Urothelium cell line (cell line): ENCODE results near the gene RBM24.

Experiments used
- DNase-seq: peaks from one replicate; pipeline ENCODE4 v3.0.0; 2011; ENCODE audit warnings: low spot score, mixed read lengths
- FAIRE-seq: peaks from 2 replicates; lab custom pipeline; 2011; peaks lifted over from hg19 to GRCh38; lab: Jason Lieb, UNC

The RBM24 gene

DNA sequence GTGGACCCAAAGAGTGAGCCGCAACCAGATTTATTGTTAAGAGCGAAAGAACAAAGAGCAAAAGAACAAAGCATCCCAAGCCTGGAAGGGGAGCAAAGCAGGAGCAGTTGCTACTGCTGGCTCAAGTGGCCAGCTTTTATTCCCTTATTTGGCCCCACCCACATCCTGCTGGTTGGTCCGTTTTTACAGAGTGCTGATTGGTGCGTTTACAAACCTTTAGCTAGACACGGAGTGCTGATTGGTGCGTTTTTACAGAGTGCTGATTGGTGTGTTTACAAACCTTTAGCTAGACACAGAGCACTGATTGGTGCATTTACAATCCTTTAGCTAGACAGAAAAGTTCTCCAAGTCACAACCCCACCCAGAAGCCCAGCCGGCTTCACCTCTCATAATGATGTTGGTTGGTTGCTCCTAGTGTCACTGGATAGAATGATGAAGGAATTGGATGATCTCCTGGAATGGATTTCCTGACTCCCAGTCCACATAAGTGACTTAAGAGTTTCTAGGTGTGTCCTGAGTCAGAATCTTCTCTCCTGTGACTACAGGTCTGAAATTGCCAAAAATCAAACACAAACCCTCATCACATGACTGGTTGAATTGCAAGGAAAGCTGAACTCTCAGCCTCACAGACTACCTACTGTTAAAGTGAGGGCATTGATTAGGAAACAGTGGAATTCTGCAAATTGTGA is 60.1 kb downstream of the RBM24 start:
- DNase-seq, result no peak
- FAIRE-seq, result no peak

DNA sequence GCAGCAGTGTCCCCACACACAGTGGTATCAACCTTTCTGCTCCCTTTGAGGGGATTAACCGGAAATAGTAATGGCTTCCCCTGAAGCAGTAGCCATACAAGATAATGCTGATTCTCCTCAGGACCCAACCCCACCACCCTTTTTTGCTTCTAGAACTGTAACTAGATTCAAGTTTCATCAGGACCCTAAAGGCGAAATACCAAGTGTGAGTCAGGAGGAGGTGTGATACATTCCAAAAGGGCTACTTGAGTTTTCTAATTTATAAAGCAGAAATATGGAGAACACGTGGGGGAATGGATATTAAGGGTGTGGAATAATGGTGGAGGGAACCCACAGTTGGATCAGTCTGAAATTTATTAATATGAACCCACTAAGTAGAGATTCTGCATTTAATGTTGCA is 60.7 kb downstream of the RBM24 start:
- no peak for FAIRE-seq

DNA sequence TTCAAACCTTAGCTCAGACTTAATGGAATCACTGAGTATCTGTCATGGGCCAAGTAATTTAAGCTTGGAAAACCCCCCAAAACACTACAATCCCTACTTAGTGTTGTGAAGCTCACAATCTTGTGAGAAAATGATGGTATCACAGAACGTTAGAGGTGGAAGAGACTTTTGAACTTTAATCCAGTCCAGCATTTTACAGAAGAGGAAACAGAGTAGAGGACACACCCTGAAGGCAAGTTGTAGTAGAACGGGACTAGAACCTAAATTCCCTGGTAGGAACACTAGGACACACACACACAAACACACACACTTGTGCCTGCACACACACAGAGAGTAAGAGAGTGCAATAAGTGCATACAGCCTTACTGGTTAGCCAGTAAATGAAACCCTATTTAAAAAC is 62.1 kb downstream of the RBM24 start:
- DNase-seq (no peak), FAIRE-seq (no peak)

More for the DNA sequence above, 60.7 kb downstream of the RBM24 start:
- DNase-seq, result no peak
